ENCODE data around the gene ZMYM4.

Gene ZMYM4

DNA sequence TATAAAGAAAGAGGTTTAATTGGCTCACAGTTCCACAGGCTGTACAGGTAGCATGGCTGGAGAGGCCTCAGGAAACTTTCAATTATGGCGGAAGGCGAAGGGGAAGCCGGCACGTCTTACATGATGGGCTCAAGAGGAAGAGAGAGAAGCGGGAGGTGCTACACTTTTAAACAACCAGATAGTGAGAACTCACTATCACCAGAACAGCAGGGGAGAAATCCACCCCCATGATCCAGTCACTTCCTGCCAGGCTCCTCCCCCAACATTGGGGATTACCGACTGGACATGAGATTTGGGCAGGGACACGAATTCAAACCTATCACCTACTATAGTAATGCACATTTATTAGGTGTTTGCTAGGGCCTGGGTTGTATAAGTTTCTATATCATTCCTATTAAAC is 117.8 kb downstream of the ZMYM4 start:
- no peak overlapping the region for H3K9ac ChIP-seq (ENCODE audit: low read depth, low read length)
- H3K27me3 ChIP-seq (ENCODE audit: control insufficient read depth, insufficient read depth, low read length), result no peaks in the 10 kb centered on the region
- no peak overlapping the region for H3K4me3 ChIP-seq (ENCODE audit: low read depth, low read length)
- H3K4me1 ChIP-seq (ENCODE audit: control insufficient read depth, insufficient read depth, low read length), result peaks cover 8% of the 10 kb centered on the region
- H3K36me3 ChIP-seq (ENCODE audit: control insufficient read depth, insufficient read depth, low read length), result no peaks in the 10 kb centered on the region
- no peaks in the 10 kb centered on the region for H3K9me3 ChIP-seq (ENCODE audit: control insufficient read depth, insufficient read depth, low read length)

DNA sequence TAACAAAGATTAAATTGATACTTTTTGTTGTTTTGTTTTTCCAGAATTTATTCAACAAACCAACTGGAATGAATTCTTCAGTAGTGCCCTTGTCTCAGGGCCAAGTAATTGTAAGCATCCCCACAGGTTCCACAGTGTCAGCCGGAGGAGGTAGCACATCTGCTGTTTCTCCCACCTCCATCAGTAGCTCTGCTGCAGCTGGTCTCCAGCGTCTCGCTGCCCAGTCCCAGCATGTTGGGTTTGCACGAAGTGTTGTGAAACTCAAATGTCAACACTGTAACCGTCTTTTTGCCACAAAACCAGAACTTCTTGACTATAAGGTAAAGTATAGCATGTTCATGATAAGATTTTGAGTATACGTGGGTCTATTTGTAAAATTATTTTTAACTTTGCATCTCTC is 118.5 kb downstream of the ZMYM4 start:
- no peaks in the 10 kb centered on the region for H3K36me3 ChIP-seq (ENCODE audit: control insufficient read depth, insufficient read depth, low read length)
- H3K4me3 ChIP-seq (ENCODE audit: low read depth, low read length), result no peak overlapping the region
- H3K9me3 ChIP-seq (ENCODE audit: control insufficient read depth, insufficient read depth, low read length), result no peaks in the 10 kb centered on the region
- H3K27me3 ChIP-seq (ENCODE audit: control insufficient read depth, insufficient read depth, low read length), result no peaks in the 10 kb centered on the region
- H3K9ac ChIP-seq (ENCODE audit: low read depth, low read length), result no peak overlapping the region
- H3K4me1 ChIP-seq (ENCODE audit: control insufficient read depth, insufficient read depth, low read length), result peaks cover 10% of the 10 kb centered on the region

DNA sequence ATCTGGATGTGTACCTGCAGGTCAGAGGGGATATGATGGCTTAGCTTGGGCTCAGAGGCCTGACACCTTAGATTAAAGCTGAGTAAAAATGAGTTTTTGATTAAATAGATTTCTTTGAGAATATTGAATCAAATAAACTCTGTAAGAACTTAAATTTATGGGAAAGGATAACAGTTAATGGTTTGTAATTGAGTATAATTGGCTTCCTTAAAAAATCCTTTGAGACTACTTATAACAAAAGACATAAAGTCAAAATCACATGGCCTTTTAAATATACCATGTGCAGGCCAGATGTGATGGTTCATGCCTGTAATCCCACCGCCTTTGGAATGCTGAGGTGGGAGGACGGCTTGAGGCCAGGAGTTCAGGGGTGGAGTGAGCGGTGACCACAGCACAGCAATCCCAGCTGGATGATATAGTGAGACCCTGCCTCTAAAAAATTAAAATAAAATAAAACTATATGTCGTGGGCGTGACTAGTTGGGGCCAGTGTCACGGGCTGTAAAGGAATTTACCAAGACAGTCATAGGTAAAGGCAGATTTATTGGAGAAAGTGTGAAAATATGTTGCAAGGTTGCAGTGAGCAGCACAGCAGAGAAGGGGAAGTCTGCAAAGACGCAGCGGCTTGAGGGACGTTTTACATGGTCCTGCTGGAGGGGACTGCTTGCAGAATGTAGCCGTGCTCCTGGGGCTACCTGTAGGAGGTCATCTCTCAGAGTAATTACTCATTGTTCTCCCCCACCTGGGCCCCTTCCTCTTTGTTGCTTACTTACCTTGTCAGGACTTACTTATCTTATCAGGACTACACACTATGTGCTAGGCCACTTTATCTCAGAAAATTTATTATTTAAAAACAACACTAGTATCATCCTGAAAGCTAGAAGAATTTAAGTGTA is 122.3 kb downstream of the ZMYM4 start:
- Histone ChIP-seq H3K36me3 (ENCODE audit: control insufficient read depth, insufficient read depth, low read length) (peaks cover 3% of the 10 kb centered on the region), H3K9ac (ENCODE audit: low read depth, low read length) (no peak overlapping the region), H3K27me3 (ENCODE audit: control insufficient read depth, insufficient read depth, low read length) (no peaks in the 10 kb centered on the region), H3K9me3 (ENCODE audit: control insufficient read depth, insufficient read depth, low read length) (no peaks in the 10 kb centered on the region), H3K4me1 (ENCODE audit: control insufficient read depth, insufficient read depth, low read length) (peaks cover 21% of the 10 kb centered on the region), H3K4me3 (ENCODE audit: low read depth, low read length) (no peak overlapping the region)

DNA sequence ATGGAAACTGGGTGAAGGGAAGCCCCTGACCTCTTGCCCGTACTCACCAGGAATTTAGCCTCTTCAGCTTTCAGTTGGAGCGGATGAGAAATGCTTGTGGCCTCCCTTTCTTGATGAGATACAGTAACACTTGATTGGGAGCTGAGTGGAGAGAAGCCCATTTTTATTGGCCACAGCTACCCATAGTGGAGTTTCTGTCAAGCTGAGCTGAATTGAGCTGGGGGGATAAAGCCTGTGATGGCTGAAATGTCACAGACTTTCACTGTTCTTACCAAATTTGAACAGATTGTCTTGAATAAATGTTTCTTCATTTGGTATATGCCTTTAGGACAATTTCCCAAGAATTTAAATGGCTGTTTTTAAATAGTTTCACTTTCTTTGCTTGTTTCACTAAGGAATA is 125.9 kb downstream of the ZMYM4 start:
- Histone ChIP-seq H3K4me3 (ENCODE audit: low read depth, low read length) (no peak overlapping the region), H3K4me1 (ENCODE audit: control insufficient read depth, insufficient read depth, low read length) (peaks cover 21% of the 10 kb centered on the region), H3K9me3 (ENCODE audit: control insufficient read depth, insufficient read depth, low read length) (no peaks in the 10 kb centered on the region), H3K27me3 (ENCODE audit: control insufficient read depth, insufficient read depth, low read length) (no peaks in the 10 kb centered on the region), H3K9ac (ENCODE audit: low read depth, low read length) (no peak overlapping the region), H3K36me3 (ENCODE audit: control insufficient read depth, insufficient read depth, low read length) (peaks cover 3% of the 10 kb centered on the region)

GRCh38 chr1:35398739-35399138 is 130.2 kb downstream of the ZMYM4 start:
- peaks cover 2% of the 10 kb centered on the region for H3K4me1 ChIP-seq (ENCODE audit: control insufficient read depth, insufficient read depth, low read length)
- H3K9me3 ChIP-seq (ENCODE audit: control insufficient read depth, insufficient read depth, low read length), result no peaks in the 10 kb centered on the region
- H3K36me3 ChIP-seq (ENCODE audit: control insufficient read depth, insufficient read depth, low read length), result peaks cover 3% of the 10 kb centered on the region
- no peak overlapping the region for H3K4me3 ChIP-seq (ENCODE audit: low read depth, low read length)
- H3K27me3 ChIP-seq (ENCODE audit: control insufficient read depth, insufficient read depth, low read length), result no peaks in the 10 kb centered on the region
- no peak overlapping the region for H3K9ac ChIP-seq (ENCODE audit: low read depth, low read length)

DNA sequence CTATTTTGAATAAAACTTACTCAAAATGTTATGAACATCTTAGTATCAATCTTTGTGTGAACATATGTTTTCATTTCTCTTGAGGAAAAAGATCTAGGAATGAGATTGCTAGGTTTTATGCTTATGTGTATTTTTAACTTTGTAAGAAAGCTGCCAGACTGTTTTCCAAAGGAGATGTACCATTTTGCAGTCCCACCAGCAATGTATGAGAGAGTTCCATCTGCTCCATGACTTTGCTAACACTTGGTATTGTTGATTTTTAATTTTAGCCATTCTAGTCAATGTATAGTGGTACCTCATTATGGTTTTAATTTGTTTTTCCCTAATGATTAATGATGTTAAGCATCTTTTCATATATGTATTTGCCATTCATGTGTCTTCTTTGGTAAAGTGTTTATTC is 132.5 kb downstream of the ZMYM4 start:
- no peak overlapping the region for H3K9ac ChIP-seq (ENCODE audit: low read depth, low read length)
- H3K4me1 ChIP-seq (ENCODE audit: control insufficient read depth, insufficient read depth, low read length), result no peaks in the 10 kb centered on the region
- H3K9me3 ChIP-seq (ENCODE audit: control insufficient read depth, insufficient read depth, low read length), result no peaks in the 10 kb centered on the region
- H3K27me3 ChIP-seq (ENCODE audit: control insufficient read depth, insufficient read depth, low read length), result no peaks in the 10 kb centered on the region
- no peak overlapping the region for H3K4me3 ChIP-seq (ENCODE audit: low read depth, low read length)
- H3K36me3 ChIP-seq (ENCODE audit: control insufficient read depth, insufficient read depth, low read length), result no peaks in the 10 kb centered on the region

GRCh38 chr1:35406103-35406502 is 137.6 kb downstream of the ZMYM4 start:
- Histone ChIP-seq H3K9ac (ENCODE audit: low read depth, low read length) (no peak overlapping the region), H3K4me3 (ENCODE audit: low read depth, low read length) (no peak overlapping the region), H3K9me3 (ENCODE audit: control insufficient read depth, insufficient read depth, low read length) (no peaks in the 10 kb centered on the region), H3K27me3 (ENCODE audit: control insufficient read depth, insufficient read depth, low read length) (no peaks in the 10 kb centered on the region), H3K4me1 (ENCODE audit: control insufficient read depth, insufficient read depth, low read length) (no peaks in the 10 kb centered on the region), H3K36me3 (ENCODE audit: control insufficient read depth, insufficient read depth, low read length) (peaks cover 9% of the 10 kb centered on the region)

GRCh38 chr1:35407743-35408142 is 139.2 kb downstream of the ZMYM4 start:
- H3K36me3 ChIP-seq (ENCODE audit: control insufficient read depth, insufficient read depth, low read length), result peaks cover 9% of the 10 kb centered on the region

GRCh38 chr1:35408925-35409324 is 140.4 kb downstream of the ZMYM4 start:
- H3K36me3 ChIP-seq (ENCODE audit: control insufficient read depth, insufficient read depth, low read length), result peaks cover 9% of the 10 kb centered on the region

More at GRCh38 chr1:35407743-35408142, 139.2 kb downstream of the ZMYM4 start:
- Histone ChIP-seq H3K9me3 (ENCODE audit: control insufficient read depth, insufficient read depth, low read length) (no peaks in the 10 kb centered on the region), H3K27me3 (ENCODE audit: control insufficient read depth, insufficient read depth, low read length) (no peaks in the 10 kb centered on the region), H3K4me3 (ENCODE audit: low read depth, low read length) (no peak overlapping the region), H3K9ac (ENCODE audit: low read depth, low read length) (no peak overlapping the region), H3K4me1 (ENCODE audit: control insufficient read depth, insufficient read depth, low read length) (no peaks in the 10 kb centered on the region)

GRCh38 chr1:35426097-35426586 is 157.6 kb downstream of the ZMYM4 start:
- Histone ChIP-seq H3K36me3 (ENCODE audit: control insufficient read depth, insufficient read depth, low read length) (no peaks in the 10 kb centered on the region), H3K4me1 (ENCODE audit: control insufficient read depth, insufficient read depth, low read length) (no peaks in the 10 kb centered on the region), H3K9me3 (ENCODE audit: control insufficient read depth, insufficient read depth, low read length) (no peaks in the 10 kb centered on the region), H3K9ac (ENCODE audit: low read depth, low read length) (no peak overlapping the region), H3K27me3 (ENCODE audit: control insufficient read depth, insufficient read depth, low read length) (no peaks in the 10 kb centered on the region), H3K4me3 (ENCODE audit: low read depth, low read length) (no peak overlapping the region)

More at GRCh38 chr1:35408925-35409324, 140.4 kb downstream of the ZMYM4 start:
- Histone ChIP-seq H3K4me3 (ENCODE audit: low read depth, low read length) (no peak overlapping the region), H3K4me1 (ENCODE audit: control insufficient read depth, insufficient read depth, low read length) (no peaks in the 10 kb centered on the region), H3K9ac (ENCODE audit: low read depth, low read length) (no peak overlapping the region), H3K9me3 (ENCODE audit: control insufficient read depth, insufficient read depth, low read length) (no peaks in the 10 kb centered on the region), H3K27me3 (ENCODE audit: control insufficient read depth, insufficient read depth, low read length) (no peaks in the 10 kb centered on the region)

GRCh38 chr1:35428360-35428759 is 159.9 kb downstream of the ZMYM4 start:
- H3K4me3 ChIP-seq (ENCODE audit: low read depth, low read length), result no peak overlapping the region
- no peaks in the 10 kb centered on the region for H3K4me1 ChIP-seq (ENCODE audit: control insufficient read depth, insufficient read depth, low read length)
- H3K27me3 ChIP-seq (ENCODE audit: control insufficient read depth, insufficient read depth, low read length), result no peaks in the 10 kb centered on the region
- H3K9me3 ChIP-seq (ENCODE audit: control insufficient read depth, insufficient read depth, low read length), result no peaks in the 10 kb centered on the region
- H3K36me3 ChIP-seq (ENCODE audit: control insufficient read depth, insufficient read depth, low read length), result no peaks in the 10 kb centered on the region
- H3K9ac ChIP-seq (ENCODE audit: low read depth, low read length), result no peak overlapping the region

GRCh38 chr1:35430762-35431161 is 162.3 kb downstream of the ZMYM4 start:
- H3K9ac ChIP-seq (ENCODE audit: low read depth, low read length), result no peak overlapping the region
- no peaks in the 10 kb centered on the region for H3K9me3 ChIP-seq (ENCODE audit: control insufficient read depth, insufficient read depth, low read length)
- no peak overlapping the region for H3K4me3 ChIP-seq (ENCODE audit: low read depth, low read length)
- H3K4me1 ChIP-seq (ENCODE audit: control insufficient read depth, insufficient read depth, low read length), result no peaks in the 10 kb centered on the region
- no peaks in the 10 kb centered on the region for H3K27me3 ChIP-seq (ENCODE audit: control insufficient read depth, insufficient read depth, low read length)
- peaks cover 17% of the 10 kb centered on the region for H3K36me3 ChIP-seq (ENCODE audit: control insufficient read depth, insufficient read depth, low read length)

Measured in iPS-15b (cell line).